Stomach smooth muscle (tissue), 2 donors: ENCODE data around the gene ATAD1.
"Not testable (repeated sequence)": the region's sequence is repeated elsewhere in the genome, so short reads cannot be mapped to it uniquely, and the experiment has no call there.

ENCODE experiments used
- H3K27ac ChIP-seq: one replicate; pipeline ENCODE4 v1.7.0; 2013; ENCODE audit warnings: mild to moderate bottlenecking, low read length, inconsistent platforms
- H3K27me3 ChIP-seq, 2 donors: one replicate each; pipeline ENCODE4 v1.7.0; 2013; ENCODE audit warnings: low read length in 2 of 2; ENCODE audit not compliant: insufficient read depth in 2 of 2, control insufficient read depth in 1 of 2
- H3K36me3 ChIP-seq, 2 donors: one replicate each; pipeline ENCODE4 v1.7.0; 2013; ENCODE audit warnings: low read length in 2 of 2; ENCODE audit not compliant: control insufficient read depth in 2 of 2, insufficient read depth in 2 of 2
- H3K4me1 ChIP-seq: one replicate; pipeline ENCODE4 v1.7.0; 2013; ENCODE audit warnings: low read length; ENCODE audit not compliant: control insufficient read depth, insufficient read depth
- H3K4me3 ChIP-seq, 2 donors: one replicate each; pipeline ENCODE4 v1.7.0; 2013; ENCODE audit warnings: low read length in 2 of 2
- H3K9ac ChIP-seq, 2 donors: one replicate each; pipeline ENCODE4 v1.7.0; 2013; ENCODE audit warnings: low read length in 2 of 2, mild to moderate bottlenecking in 1 of 2
- H3K9me3 ChIP-seq, 2 donors: one replicate each; pipeline ENCODE4 v1.7.0; 2013; ENCODE audit warnings: low read length in 2 of 2; ENCODE audit not compliant: control insufficient read depth in 2 of 2
- donor health status: healthy.
- donor health status: Pancreatic carcinoma.

The ATAD1 gene, protein sequence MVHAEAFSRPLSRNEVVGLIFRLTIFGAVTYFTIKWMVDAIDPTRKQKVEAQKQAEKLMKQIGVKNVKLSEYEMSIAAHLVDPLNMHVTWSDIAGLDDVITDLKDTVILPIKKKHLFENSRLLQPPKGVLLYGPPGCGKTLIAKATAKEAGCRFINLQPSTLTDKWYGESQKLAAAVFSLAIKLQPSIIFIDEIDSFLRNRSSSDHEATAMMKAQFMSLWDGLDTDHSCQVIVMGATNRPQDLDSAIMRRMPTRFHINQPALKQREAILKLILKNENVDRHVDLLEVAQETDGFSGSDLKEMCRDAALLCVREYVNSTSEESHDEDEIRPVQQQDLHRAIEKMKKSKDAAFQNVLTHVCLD

GRCh38 chr10:87817609-87818504, at the start of gene ATAD1:
TSS of gene ATAD1 (minus strand) at chr10:87818226. CDS start at chr10:87814599, 3,627 bp downstream.
- Histone ChIP-seq H3K27ac (peak within 1 kb of the TSS; percentile 62), H3K36me3 (no peaks in the 10 kb centered on the region), H3K27me3 (no peaks in the 10 kb centered on the region), H3K4me3 (peak within 1 kb of the TSS; percentile 49 to 86), H3K9me3 (no peaks in the 10 kb centered on the region), H3K4me1 (peaks cover 6% of the 10 kb centered on the region), H3K9ac (peak within 1 kb of the TSS; percentile 86 to 89)

- Histone ChIP-seq H3K4me3 (peak overlapping the region; percentile 36 to 97), H3K9me3 (no peaks in the 10 kb centered on the region), H3K27me3 (no peaks in the 10 kb centered on the region), H3K9ac (peak overlapping the region in 1 of 2 donors; percentile 62), H3K4me1 (no peaks in the 10 kb centered on the region), H3K36me3 (no peaks in the 10 kb centered on the region), H3K27ac (no peak overlapping the region)
Observed at GRCh38 chr10:87867453-87867852, 49.4 kb upstream of the ATAD1 start.

DNA sequence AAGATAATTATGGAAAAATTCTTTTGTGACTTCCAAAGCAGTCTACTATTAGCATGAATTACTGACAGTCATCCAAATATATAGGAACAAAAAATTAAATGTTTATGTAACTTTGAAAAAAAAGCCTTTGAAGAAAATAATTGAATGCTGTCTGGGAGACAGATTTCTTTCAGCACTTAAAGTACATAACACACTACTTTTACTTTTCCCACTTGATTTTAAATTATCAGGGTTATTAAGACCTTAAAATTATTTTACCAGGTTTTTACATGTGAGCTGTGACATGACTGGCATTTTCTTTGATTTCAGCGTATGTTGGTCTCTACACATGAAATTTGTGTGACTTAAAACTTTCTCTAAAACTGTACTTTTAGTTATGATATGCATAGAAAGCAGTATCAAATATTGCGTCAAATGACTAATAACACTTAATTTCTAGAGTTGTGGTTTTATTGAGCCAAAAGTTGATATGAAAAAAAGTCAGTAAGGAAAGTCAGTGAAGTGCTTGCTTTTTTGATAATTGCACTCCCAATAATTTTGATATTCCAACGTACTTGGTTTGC, 48.5 kb upstream of the ATAD1 start:
- Histone ChIP-seq H3K9me3 (no peaks in the 10 kb centered on the region), H3K36me3 (no peaks in the 10 kb centered on the region), H3K27ac (no peak overlapping the region), H3K4me3 (peak overlapping the region; percentile 85 to 97), H3K9ac (peak overlapping the region; percentile 62 to 64), H3K27me3 (no peaks in the 10 kb centered on the region), H3K4me1 (peaks cover 4% of the 10 kb centered on the region)

GRCh38 chr10:87865241-87865881, 47.3 kb upstream of the ATAD1 start:
- peaks cover 7% of the 10 kb centered on the region for H3K4me1 ChIP-seq

GRCh38 chr10:87864496-87865059, 46.6 kb upstream of the ATAD1 start:
- Histone ChIP-seq H3K27ac (peak overlapping the region; percentile 84), H3K4me3 (peak overlapping the region; percentile 85 to 97), H3K9ac (peak overlapping the region; percentile 62 to 82), H3K9me3 (no peaks in the 10 kb centered on the region), H3K4me1 (peaks cover 10% of the 10 kb centered on the region), H3K27me3 (no peaks in the 10 kb centered on the region), H3K36me3 (no peaks in the 10 kb centered on the region)

More at GRCh38 chr10:87865241-87865881, 47.3 kb upstream of the ATAD1 start:
- H3K36me3 ChIP-seq, result no peaks in the 10 kb centered on the region
- no peaks in the 10 kb centered on the region for H3K27me3 ChIP-seq
- H3K4me3 ChIP-seq, result peak overlapping the region; percentile 85 to 97
- peak overlapping the region; percentile 62 to 82 for H3K9ac ChIP-seq
- no peaks in the 10 kb centered on the region for H3K9me3 ChIP-seq
- H3K27ac ChIP-seq, result peak overlapping the region; percentile 84

GRCh38 chr10:87863951-87864495, 46.0 kb upstream of the ATAD1 start:
- not testable (repeated sequence) for H3K4me1 ChIP-seq, H3K36me3 ChIP-seq, H3K9me3 ChIP-seq, H3K27me3 ChIP-seq
- peak overlapping the region; percentile 73 to 82 for H3K9ac ChIP-seq
- H3K4me3 ChIP-seq, result peak overlapping the region; percentile 85 to 97
- peak overlapping the region; percentile 84 for H3K27ac ChIP-seq

DNA sequence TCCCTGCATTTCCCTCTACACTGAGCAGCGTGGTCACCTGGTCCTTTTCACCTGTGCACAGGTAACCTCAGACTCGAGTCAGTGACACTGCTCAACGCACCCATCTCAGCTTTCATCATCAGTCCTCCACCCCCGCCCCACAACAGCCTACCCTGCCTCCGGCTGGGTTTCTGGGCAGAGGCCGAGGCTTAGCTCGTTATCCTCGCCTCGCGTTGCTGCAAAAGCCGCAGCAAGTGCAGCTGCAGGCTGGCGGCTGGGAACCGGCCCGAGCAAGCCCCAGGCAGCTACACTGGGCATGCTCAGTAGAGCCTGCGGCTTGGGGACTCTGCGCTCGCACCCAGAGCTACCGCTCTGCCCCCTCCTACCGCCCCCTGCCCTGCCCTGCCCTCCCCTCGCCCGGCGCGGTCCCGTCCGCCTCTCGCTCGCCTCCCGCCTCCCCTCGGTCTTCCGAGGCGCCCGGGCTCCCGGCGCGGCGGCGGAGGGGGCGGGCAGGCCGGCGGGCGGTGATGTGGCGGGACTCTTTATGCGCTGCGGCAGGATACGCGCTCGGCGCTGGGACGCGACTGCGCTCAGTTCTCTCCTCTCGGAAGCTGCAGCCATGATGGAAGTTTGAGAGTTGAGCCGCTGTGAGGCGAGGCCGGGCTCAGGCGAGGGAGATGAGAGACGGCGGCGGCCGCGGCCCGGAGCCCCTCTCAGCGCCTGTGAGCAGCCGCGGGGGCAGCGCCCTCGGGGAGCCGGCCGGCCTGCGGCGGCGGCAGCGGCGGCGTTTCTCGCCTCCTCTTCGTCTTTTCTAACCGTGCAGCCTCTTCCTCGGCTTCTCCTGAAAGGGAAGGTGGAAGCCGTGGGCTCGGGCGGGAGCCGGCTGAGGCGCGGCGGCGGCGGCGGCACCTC, 45.3 kb upstream of the ATAD1 start, which contains the start of the genes KLLN and PTEN:
Gene KLLN (minus strand): TSS at position 481 of the 891 bp plus-strand sequence. CDS start 1,046 bp downstream, outside the sequence.
Gene PTEN (plus strand): TSS at position 573 of the 891 bp plus-strand sequence. CDS start 845 bp downstream, outside the sequence.
- Histone ChIP-seq H3K36me3 (no peaks in the 10 kb centered on the region), H3K4me3 (peak within 1 kb of the TSS; percentile 93 to 97), H3K9me3 (no peaks in the 10 kb centered on the region), H3K4me1 (peaks cover 10% of the 10 kb centered on the region), H3K27ac (peak within 1 kb of the TSS; percentile 84), H3K9ac (peak within 1 kb of the TSS; percentile 73 to 83), H3K27me3 (no peaks in the 10 kb centered on the region)

DNA sequence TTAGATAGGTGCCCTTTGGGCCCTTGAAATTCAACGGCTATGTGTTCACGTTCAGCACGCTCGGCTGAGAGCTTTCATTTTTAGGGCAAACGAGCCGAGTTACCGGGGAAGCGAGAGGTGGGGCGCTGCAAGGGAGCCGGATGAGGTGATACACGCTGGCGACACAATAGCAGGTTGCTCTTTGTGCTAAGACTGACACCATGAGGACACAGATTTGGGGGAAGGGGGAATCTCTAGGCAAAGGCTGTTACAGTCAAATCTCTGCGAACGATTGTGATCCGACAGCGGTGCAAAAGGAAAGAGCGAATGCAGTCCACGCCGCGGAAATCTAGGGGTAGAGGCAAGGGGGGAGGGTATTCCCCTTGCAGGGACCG, 44.6 kb upstream of the ATAD1 start:
- Histone ChIP-seq H3K27me3 (no peaks in the 10 kb centered on the region), H3K36me3 (no peaks in the 10 kb centered on the region), H3K9ac (peak overlapping the region; percentile 73 to 83), H3K4me1 (peaks cover 10% of the 10 kb centered on the region), H3K9me3 (no peaks in the 10 kb centered on the region), H3K27ac (peak overlapping the region; percentile 84), H3K4me3 (peak overlapping the region; percentile 93 to 97)
